Aorta (tissue), 5 donors: ENCODE data around the gene KRTAP10-7. TPM values are rescaled to one million over a fixed set of nuclear protein-coding genes. Genes with fewer than 3 reads are reported as not detected.
"Not testable (repeated sequence)": the region's sequence is repeated elsewhere in the genome, so short reads cannot be mapped to it uniquely, and the experiment has no call there.

ENCODE experiments used
- ATAC-seq: fragments of 200-7000 bp; cut with Tn5 transposase; one replicate; pipeline ENCODE4 v1.9.1; 2022; ENCODE audit warnings: moderate library complexity; ENCODE audit not compliant: low FRiP score
- DNase-seq, 2 donors: peaks; one replicate each; pipeline ENCODE4 v3.0.0-alpha.2; 2020
- H3K27ac ChIP-seq, 2 donors: one replicate each; pipeline ENCODE4 v1.5.1; 2013; ENCODE audit warnings: low read length in 2 of 2, mild to moderate bottlenecking in 2 of 2, moderate library complexity in 2 of 2, control low read depth in 1 of 2, inconsistent platforms in 1 of 2, low read depth in 1 of 2
- H3K27me3 ChIP-seq, 2 donors: one replicate each; pipeline ENCODE4 v1.6.1; 2013; ENCODE audit warnings: control low read depth in 1 of 2, low read length in 1 of 2, mild to moderate bottlenecking in 1 of 2, moderate library complexity in 1 of 2; ENCODE audit not compliant: insufficient read depth in 2 of 2, control insufficient read depth in 1 of 2
- H3K36me3 ChIP-seq, 2 donors: one replicate each; pipeline ENCODE4 v1.6.1; 2013; ENCODE audit warnings: control low read depth in 1 of 2, low read length in 1 of 2, mild to moderate bottlenecking in 1 of 2; ENCODE audit not compliant: insufficient read depth in 2 of 2, control insufficient read depth in 1 of 2
- H3K4me1 ChIP-seq, 2 donors: one replicate each; pipeline ENCODE4 v1.6.1; 2013; ENCODE audit warnings: low read length in 2 of 2, control low read depth in 1 of 2, mild to moderate bottlenecking in 1 of 2, moderate library complexity in 1 of 2; ENCODE audit not compliant: insufficient read depth in 2 of 2, control insufficient read depth in 1 of 2
- H3K4me3 ChIP-seq, 2 donors: one replicate each; pipeline ENCODE4 v1.5.1; 2013; ENCODE audit warnings: low read length in 2 of 2, control low read depth in 1 of 2, mild to moderate bottlenecking in 1 of 2
- H3K9me3 ChIP-seq: one replicate; pipeline ENCODE4 v1.6.1; 2013; ENCODE audit warnings: mild to moderate bottlenecking, low read length; ENCODE audit not compliant: control insufficient read depth
- WGBS, 2 donors: extraction: QIAGEN DNeasy Blood & Tissue Kit; methylation state at CpG; one replicate each; pipeline ENCODE4 v1.1.7; 2013; 5-methylcytosine and 5-hydroxymethylcytosine counted together
- intact Hi-C, 2 donors: fragments of 100-400 bp; cut with DNase I; formaldehyde crosslinking; loops; one replicate each; pipeline versions ENCODE4 v1.14.2 to v1.15.0; 2022
- polyA plus RNA-seq, 2 donors: library from polyadenylated mRNA; stranded (reverse); fragments of 200-250 nt; gene quantifications; one replicate each; pipeline ENCODE4 v1.2.3, GENCODE V29; 2013
- total RNA-seq, 2 donors: library from RNA; stranded (reverse); fragmentation: NEBNext Ultra II Directional; extraction: Animal tissue kit (Norgen Biotek cat#: 25700); gene quantifications; one replicate each; pipeline ENCODE4 v1.2.1, GENCODE V29; 2021
- donor health status: healthy with polysubstance abuse.
- donor health status: Bipolar disorder and iron deficiency.
- donor health status: DM: no; HTN: no; CAD: no.
- donor health status: DM: no; HTN: no; CAD: no.
- donor health status: DM: yes; HTN: yes; CAD: no.

KRTAP10-7 gene
- total and polyA plus RNA-seq, 4 donors = not detected

DNA sequence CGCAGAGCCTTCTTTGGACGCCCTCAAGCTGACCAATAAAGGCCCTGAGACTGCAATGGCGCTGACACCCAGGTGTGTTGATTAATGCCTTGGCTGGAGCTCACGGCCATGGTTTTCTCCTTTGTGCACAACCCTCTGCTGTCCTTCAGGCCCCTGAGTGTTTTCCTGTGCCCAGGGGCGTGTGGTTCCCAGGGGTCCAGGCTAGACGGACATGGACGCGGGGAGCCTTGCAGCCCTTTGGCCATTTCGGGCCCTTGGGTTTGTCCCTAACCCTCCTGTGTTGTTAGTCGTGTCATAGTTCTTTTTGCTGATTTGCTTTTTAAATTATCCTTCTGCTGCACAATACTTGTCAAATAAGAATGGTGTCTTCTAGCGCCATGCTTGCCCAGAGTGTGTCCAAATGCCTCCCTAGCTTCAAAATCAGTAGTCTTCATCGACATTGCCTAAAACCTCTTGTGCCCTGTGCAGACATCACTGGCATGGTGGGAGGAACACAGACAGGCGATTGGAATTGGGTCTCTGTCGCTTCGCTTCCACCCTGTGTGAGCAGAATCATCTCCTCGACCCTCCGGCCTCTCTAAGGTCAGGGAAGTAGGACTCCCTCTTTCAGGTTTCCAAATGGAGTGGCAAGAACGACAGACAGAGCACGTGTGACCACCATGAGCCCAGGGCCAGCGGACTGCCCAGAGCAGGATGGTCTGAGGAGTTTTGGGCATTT lies 24.9 kb upstream of the KRTAP10-7 start:
- Histone ChIP-seq H3K4me1 (no peaks in the 10 kb centered on the region), H3K4me3 (no peak overlapping the region), H3K9me3 (peaks cover 4% of the 10 kb centered on the region), H3K27ac (no peak overlapping the region), H3K36me3 (no peaks in the 10 kb centered on the region), H3K27me3 (no peaks in the 10 kb centered on the region)
- intact Hi-C loops = no loop called here
- ATAC-seq = no peak
- 91 to 92% methylated on average over 20 of the region's 20 CpGs for WGBS, 2 donors
- DNase-seq = peak in 1 of 2 donors; percentile 65

GRCh38 chr21:44576025-44576420 lies 24.4 kb upstream of the KRTAP10-7 start:
- no peak overlapping the region for H3K4me3 ChIP-seq
- DNase-seq (peak in 1 of 2 donors; percentile 49), ATAC-seq (no peak)
- H3K27me3 ChIP-seq = no peaks in the 10 kb centered on the region
- H3K4me1 ChIP-seq = no peaks in the 10 kb centered on the region
- peaks cover 5% of the 10 kb centered on the region for H3K9me3 ChIP-seq
- intact Hi-C loops = no loop called here
- H3K36me3 ChIP-seq = no peaks in the 10 kb centered on the region
- no peak overlapping the region for H3K27ac ChIP-seq
- 80 to 85% methylated on average over 10 of the region's 10 CpGs for WGBS, 2 donors

DNA sequence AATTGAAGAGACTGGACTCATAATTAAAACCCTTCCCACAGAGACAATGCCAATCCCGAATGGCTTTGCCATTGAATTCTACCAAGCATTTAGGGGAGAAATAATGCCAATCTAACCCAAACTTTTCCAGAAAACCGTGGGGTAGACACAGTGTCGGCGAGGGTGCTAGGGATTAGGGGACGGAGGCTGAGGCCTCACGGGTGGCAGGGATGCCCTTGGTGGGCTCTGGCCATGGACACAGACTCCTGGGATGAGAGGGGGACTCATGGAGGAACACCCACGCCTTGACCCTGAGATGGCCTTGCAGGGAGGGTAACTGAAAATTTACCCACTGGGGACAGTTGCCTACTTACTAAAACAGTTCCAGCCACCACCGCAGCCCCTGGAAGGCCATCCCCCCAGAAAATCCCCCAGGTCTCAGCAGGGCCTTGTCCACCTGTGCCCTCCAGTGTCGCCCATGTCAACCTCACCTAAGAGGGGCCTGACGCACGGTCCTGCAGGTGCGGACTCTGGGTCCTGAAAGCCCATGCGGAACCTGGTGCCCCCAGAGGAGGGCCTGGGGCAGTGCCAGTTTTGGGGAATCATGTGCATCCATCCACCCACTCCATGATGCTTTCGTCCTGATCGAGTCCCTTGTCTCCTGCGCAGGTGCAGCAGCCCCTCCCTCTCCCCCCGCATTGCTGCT lies 21.9 kb upstream of the KRTAP10-7 start:
- Histone ChIP-seq H3K27ac (no peak overlapping the region), H3K4me3 (no peak overlapping the region), H3K27me3 (no peaks in the 10 kb centered on the region), H3K36me3 (no peaks in the 10 kb centered on the region), H3K4me1 (no peaks in the 10 kb centered on the region), H3K9me3 (peaks cover 7% of the 10 kb centered on the region)
- intact Hi-C loops = no loop called here
- ATAC-seq = peak; percentile 24
- DNase-seq = peak in 1 of 2 donors; percentile 64
- WGBS, 2 donors = 95 to 97% methylated on average over 17 of the region's 17 CpGs

DNA sequence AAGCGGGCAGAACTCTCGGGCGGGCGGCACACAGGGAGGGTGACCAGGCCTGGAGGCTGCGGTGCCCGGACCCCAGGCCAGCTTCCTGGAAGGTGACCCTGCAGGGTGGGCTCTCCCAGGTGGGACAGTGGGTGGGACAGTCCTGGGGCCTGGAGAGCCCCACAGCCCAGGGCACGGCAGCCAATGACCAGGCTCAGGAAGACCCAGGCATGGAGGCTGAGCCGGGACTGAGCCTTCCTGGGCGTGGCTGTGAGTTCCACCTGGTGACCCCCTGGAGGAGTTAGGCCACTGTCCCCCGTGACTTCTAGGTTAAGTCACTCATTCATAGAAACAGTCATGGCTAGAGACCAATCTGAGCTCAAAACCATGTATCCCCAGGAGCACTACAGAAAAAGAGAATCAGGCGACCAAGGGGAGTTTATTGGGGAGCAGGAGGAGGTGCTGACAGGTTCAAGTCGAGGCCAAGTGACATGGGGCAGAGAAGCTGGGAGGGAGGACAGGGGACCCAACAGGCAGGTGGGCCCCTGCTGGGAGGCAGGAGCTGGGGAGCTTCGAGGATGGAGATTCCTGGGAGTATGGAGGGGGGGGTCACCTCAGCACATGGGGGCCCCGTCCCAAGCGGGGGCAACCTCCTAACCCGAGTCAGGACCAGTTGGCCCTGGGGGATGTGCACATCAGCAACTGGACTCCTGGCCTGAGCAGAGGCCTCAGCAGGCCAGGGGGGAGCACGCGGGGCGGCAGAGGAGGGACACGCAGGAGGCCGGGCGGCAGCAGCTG lies 21.2 kb upstream of the KRTAP10-7 start:
- WGBS, 2 donors = 77 to 85% methylated on average over 15 to 22 of the region's 22 CpGs
- H3K27ac ChIP-seq = no peak overlapping the region
- H3K9me3 ChIP-seq = peaks cover 7% of the 10 kb centered on the region
- no peaks in the 10 kb centered on the region for H3K27me3 ChIP-seq
- no peaks in the 10 kb centered on the region for H3K36me3 ChIP-seq
- ATAC-seq (peak; percentile 33), DNase-seq (peak in 1 of 2 donors; percentile 60)
- no peak overlapping the region for H3K4me3 ChIP-seq
- H3K4me1 ChIP-seq = no peaks in the 10 kb centered on the region
- intact Hi-C loops = no loop called here

DNA sequence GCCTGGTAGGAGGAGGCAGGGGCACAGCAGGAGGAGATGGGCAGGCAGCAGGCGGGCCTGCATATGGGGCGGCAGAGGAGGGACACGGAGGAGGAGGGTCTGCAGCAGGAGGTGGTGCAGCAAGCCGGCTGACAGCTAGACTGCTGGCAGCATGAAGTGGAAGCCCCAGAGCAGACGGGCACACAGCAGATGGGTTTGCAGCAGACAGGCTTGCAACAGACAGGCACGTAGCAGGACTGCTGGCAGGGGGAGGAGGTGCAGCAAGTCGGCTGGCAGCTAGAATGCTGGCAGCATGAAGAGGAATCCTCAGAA lies 20.6 kb upstream of the KRTAP10-7 start:
- H3K36me3 ChIP-seq = no peaks in the 10 kb centered on the region
- H3K9me3 ChIP-seq = peaks cover 7% of the 10 kb centered on the region
- H3K27me3 ChIP-seq = no peaks in the 10 kb centered on the region
- 73 to 74% methylated on average over 6 to 7 of the region's 7 CpGs for whole genome bisulfite sequencing, 2 donors
- ATAC-seq (no peak), DNase-seq (no peak)
- no peak overlapping the region for H3K4me3 ChIP-seq
- no peak overlapping the region for H3K27ac ChIP-seq
- intact Hi-C loops = no loop called here
- no peaks in the 10 kb centered on the region for H3K4me1 ChIP-seq

DNA sequence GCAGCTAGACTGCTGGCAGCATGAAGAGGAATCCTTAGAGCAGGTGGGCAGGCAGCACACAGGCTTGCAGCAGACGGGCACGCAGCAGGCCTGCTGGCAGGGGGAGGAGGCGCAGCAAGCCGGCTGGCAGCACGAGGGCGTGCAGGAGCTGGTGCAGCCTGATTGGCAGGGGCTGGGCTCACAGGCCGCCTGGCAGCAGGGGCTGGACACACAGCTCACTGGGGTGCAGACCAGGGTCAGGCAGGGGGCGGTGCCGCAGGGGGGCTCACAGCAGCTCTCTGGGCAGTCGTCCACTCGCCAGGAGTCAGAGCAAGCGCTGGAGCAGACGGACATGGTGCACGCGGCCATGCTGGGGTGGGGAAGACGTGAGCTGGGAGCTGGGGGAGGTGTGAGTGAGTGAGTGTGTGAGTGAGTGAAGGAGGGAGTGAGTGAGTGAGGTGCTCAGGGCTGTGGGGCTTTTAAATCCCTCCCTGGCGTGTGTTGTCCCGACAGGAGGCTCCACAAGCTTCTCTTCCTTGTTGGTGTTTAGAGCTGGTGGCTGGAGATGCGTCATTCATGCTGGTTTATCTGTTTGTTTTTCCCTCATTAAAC lies 20.1 kb upstream of the KRTAP10-7 start, which contains the start of gene KRTAP10-5:
Gene KRTAP10-5, minus strand, starts transcription at position 374 of the 591 bp plus-strand sequence. Its CDS starts 26 bp downstream, at position 348.
- ATAC-seq, H3K9me3 ChIP-seq, H3K36me3 ChIP-seq, H3K4me3 ChIP-seq, intact Hi-C loops, H3K27ac ChIP-seq, H3K4me1 ChIP-seq, H3K27me3 ChIP-seq: not testable (repeated sequence)
- peak in 1 of 2 donors; percentile 50 for DNase-seq
- 31 to 45% methylated on average over 17 to 19 of the region's 19 CpGs for WGBS, 2 donors

- H3K4me1 ChIP-seq = no peaks in the 10 kb centered on the region
- DNase-seq (no peak), ATAC-seq (no peak)
- 95 to 96% methylated on average over 3 of the region's 3 CpGs for WGBS, 2 donors
- H3K36me3 ChIP-seq = no peaks in the 10 kb centered on the region
- H3K27ac ChIP-seq = no peak overlapping the region
- intact Hi-C loops = no loop called here
- no peaks in the 10 kb centered on the region for H3K27me3 ChIP-seq
- H3K4me3 ChIP-seq = no peak overlapping the region
- H3K9me3 ChIP-seq = peaks cover 9% of the 10 kb centered on the region
Measured at GRCh38 chr21:44581158-44581557, 19.2 kb upstream of the KRTAP10-7 start.

GRCh38 chr21:44582055-44582454 lies 18.3 kb upstream of the KRTAP10-7 start:
- Histone ChIP-seq H3K36me3 (no peaks in the 10 kb centered on the region), H3K9me3 (peaks cover 9% of the 10 kb centered on the region), H3K27ac (no peak overlapping the region), H3K27me3 (no peaks in the 10 kb centered on the region), H3K4me1 (no peaks in the 10 kb centered on the region), H3K4me3 (no peak overlapping the region)
- 80 to 85% methylated on average over 15 of the region's 15 CpGs for WGBS, 2 donors
- DNase-seq (no peak), ATAC-seq (no peak)
- intact Hi-C loops = no loop called here
